HG02943 (cell line): ENCODE data around the gene ZDBF2.
"Not testable (repeated sequence)": the region's sequence is repeated elsewhere in the genome, so short reads cannot be mapped to it uniquely, and the experiment has no call there.

Source experiments
- ATAC-seq: cut with Tn5 transposase; IDR thresholded peaks from one replicate; pipeline ENCODE4 v1.9.1; 2021; ENCODE audit warnings: mild to moderate bottlenecking, low read depth, moderate library complexity; ENCODE audit not compliant: unreplicated experiment

Gene ZDBF2

DNA sequence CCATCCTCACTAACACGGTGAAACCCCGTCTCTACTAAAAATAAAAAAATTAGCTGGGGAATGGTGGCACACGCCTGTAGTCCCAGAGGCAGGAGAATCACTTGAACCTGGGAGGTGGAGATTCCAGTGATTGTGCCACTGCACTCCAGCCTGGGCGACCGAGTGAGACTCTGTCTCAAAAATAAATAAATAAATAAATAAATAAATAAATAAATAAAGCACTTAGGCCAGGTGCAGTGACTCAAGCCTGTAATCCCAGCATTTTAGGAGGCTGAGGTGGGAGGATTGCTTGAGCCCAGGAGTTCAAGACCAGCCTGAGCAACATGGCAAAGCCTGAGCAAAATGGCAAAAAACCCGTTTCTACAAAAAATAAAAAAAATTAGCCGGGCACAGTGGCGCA lies 15.8 kb upstream of the ZDBF2 start:
- ATAC-seq = not testable (repeated sequence)

DNA sequence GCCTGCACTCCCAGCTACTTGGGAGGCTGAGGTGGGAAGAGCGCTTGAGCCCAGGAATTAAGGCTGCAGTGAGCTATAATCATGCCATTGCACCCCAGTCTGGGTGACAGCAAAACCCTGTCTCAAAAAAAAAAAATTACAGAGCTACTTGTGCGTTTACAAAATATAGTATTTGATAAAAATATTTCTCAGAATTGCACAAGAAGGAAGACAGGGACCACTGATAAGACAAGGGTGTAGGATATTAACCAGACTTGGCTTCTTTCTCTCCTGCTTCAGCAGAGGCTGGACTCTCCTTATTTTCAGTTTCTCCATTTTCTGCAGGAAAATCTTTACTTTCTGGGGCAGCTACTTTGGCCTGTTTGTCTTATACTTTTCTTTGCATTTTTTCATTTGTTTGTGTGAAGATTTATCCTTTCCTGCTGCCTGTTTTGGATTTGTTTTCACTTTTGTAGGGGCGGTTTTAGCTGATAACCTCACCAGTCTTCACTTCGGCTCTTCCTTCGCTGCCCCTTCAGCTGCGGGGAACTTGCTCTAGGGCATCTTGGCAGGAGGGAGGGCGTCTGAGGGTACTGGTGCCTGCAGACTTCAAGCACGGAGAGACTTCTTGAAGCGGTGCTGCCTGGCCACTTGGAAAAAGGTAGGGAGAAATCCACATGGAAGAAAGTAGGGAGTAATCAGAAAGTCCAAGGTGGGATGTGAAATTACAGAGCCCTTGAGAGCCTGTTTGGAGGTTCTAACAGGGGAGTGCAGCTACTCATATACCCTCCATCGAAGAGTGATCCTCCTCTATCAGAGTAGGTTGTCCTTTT lies 14.9 kb upstream of the ZDBF2 start:
- ATAC-seq = no peak

DNA sequence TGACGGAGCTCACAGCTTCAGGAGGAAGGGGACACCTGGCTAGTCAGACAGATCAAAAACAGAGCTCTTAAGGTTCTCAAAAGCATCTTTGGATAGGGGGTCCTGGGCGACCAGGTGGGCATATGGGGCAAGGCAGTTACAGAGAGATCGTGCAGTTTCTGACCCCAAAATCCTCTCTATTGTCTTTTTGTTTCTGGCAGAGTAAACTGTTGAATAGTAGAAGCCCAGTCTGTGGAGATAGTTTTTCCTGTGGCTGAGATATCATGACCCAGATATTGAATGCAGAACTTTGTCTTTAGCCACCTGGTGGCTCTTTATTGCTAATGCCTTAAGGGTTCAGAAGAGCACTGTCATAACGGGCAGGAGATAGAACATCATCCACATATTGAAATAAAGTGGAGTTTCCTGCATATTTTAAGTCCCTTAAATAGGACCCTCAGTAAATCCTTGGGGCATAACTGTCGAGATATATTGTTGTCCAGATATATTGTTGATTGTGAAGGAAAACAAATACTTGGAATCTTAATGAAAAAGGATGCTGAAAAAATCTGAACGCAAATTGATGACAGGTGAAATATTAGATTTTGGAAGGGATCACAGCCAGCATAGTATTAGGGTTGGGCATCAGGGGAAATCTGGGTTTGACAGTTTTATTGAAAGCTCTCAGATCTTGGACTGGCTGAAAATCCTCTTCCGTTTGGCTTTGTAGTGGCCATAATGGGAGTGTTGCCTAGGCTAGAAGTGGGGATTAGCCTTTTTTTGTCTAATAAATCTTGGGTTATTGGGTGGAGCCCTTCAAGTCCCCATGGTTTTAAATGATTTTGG lies 14.1 kb upstream of the ZDBF2 start:
- ATAC-seq = peak; percentile 79

DNA sequence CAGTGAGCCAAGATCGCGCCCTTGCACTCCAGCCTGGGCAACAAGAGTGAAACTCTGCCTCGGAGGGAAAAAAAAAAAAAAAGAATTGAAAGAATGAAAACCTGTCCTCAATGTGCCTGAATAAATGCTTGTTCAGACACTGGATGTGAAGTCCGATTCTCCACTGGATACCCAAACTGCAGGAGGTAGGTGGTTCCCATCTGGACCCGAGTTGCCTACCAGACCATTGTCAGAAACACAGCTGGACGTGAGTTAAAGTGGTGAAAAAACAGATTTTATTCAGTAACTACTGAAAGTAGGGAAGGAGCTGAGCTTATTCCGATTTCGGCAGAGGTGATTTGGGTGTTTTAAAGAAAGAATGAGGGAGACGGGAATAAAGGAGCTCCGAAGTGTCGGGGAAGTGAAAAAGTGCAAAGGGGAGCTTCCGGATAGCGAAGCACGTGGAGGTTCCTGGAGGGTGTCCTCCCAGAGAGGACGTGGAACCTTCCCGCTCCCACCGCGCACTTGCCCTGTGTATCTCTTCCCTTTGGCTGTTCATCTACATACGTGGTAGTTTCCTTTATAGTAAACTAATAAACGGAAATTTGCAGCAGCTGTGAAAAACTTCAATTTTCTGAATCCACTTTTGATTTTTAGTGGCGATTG lies 10.4 kb upstream of the ZDBF2 start:
- no peak for ATAC-seq

DNA sequence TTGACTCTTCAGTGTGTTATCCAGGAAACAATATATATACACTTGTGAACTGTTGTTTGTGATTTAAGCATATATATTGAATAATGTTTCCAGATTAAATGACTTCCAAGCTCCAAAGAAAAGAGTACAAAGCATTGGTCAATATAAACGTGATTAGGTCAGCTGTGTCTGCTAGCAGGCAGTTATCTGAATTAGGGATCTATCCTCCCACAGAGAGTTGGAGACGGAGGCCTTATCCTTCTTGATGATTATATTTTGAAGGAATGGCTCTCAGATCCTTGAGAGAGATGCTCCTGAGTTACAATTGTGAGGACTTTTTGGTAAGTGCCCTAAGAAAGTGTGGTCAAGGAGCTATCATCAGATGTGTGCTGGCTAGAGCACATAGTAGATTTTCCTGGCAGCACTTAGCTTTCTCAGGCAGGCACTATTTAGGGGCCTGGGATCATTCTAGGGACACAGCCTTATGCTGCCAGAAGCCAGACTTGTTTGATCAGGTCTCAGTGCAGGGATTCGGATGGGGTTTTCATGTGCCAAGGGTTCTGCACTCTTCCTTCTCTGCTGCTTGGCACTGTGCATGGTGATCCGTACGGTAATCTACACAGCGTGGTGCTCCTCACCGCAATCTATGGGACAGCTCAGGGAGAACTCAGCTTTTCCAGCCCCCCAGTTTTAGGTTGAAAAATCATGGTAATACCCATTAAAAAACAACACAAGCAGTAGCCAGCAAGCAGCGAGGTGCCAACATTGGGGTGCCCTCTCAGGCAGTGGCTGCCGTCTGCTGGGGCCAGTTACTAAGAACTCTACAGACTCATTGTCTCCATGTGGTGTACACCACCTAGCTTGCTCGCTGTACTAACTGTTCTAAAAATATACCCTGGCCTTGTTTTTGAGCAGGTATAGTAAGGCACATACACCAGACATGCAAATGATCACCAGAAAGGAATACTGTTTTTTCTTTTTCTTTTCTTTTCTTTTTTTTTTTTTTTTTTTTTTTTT lies 8.0 kb upstream of the ZDBF2 start:
- no peak for ATAC-seq

DNA sequence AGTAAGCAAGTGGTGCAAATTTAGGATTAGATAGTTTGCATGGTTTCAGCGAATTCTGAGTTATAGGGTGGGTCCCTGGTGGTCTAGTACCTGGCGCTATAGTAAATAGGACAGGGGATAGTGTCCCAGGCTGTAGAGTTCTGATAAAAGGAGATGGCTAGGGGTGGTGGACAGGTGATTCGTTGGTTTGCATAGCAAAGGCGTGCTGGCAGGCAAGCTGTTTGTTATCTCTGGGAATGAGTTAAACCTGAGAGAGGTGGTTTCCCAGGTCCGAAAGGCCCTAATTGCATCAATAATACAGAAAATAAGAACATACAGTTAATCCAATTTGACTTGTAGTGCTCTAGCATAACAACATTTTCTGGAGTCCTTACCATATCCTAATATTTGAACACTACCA lies 6.9 kb upstream of the ZDBF2 start:
- no peak for ATAC-seq

DNA sequence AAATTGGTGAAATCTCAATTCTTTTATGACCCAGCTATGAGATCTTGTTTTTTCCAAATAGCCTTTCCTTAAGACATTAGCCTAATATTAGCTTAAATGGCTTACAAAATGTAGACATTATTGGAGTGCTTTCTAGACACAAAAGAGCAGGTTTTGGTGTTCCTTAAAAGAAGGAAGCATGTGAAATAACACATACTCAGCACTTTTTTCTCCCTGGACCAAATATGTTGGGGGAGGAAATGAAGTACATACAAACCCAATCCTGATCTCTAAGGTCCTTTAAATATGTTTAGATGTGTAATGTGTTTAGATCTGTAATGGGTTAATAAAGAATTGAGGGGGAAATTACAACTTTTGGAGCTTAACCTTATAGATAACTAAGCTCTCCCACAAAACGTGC lies 3.4 kb upstream of the ZDBF2 start:
- no peak for ATAC-seq

DNA sequence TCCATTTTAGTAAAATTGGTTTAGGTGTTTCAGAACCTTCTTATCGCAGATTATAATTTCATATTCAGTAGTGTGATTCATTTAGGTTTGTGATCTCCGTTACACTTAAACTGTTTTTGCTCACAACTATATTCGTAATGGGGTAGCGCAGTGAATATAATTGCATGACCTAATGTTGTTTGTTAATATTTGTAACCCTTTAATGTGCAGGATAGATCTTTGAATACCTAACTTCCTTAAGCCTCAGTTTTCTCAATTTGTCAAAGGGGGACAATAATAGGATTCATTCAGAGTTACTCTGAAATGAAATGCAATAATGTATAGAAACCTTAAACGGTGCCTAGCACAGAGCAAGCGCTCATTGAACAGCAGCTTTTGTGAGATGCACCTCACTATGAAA lies 558 bp upstream of the ZDBF2 start:
- ATAC-seq = no peak

DNA sequence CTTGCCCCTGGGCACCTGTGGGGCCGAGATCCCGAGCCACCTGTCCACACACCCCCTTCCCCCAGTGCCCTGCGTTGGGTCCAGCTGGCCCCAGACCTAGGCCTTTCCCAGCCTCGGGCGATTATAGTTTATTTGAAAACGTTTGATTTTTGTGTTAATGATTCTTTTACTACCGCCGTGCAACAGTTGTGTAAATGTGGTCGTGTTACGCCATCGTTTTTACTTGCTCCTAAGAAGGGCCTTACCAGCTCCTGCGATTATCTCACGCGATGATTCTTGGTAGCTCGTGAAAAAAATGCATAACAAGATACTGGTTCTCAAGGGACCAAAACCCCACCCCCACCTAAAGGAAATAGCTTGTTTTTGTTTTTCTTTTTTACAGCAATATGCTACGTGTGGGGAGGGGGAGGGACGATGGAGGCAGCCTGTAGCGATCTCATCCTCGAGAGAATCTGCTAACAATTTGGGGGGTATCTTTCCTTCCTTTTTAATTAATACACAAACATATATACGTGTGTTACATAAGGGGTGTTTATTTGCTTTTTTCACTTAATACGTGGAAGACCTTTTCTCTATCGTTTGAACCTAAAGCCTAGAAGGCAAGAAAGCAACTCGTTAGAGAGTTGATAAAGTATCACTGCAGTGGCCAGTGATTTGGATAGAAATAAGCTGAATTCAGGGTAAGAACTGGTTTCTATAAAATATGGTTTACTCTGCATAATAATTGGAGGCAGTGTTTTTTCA lies 1.0 kb downstream of the ZDBF2 start:
- peak; percentile 34 for ATAC-seq

DNA sequence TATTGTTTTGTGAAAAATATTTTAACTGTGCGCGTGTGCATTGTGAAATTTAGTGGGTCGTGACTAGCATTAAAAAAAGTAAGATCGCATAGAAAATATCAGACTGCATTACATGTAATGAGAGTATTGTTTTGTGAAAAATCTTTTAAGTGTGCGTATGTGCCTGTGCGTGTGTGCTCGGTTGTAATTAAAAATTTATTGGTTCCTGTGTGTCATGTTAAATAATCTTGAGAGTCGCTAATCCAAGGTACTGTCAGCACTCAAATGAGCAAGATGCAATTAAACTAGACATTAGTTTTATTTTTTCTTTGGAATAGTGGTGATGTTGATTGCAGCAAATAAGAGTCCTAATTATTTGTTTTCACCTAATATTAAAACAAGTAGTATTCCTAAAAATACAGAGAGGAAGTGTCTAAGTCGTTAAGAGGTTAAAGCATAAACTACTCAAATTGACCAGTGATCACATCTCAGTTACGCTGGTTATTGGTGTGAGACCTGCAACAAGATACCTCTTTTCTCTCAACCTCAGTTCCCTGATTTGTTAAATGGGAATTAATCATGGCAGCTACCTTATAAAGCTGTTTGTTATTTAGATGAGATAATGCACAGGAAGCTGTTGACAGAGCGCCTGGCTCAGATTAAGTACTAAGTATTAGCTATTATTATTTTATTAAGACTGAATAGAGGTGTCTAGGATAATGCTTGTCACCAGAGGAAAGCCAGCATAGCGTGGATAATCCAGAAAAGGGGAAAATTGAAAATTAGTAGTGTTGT lies 1.9 kb downstream of the ZDBF2 start:
- ATAC-seq = no peak

DNA sequence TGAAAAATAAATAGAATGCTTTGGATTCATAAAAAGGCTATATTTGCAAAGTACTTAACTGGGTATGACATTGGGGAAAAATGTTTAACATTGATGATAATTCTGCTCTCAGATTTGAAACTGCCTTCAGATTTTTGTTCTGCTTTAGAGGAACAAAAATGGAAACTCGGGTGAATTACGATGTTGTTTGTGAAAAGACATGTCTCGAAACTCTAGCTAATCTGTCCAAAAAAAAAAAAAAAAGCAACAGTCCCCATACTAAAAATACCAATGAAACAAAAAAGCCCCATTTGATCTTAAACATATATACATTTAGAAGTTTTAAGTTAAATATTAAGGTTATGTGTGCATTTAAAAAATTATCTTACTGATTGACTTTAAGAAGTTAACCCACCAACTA lies 3.0 kb downstream of the ZDBF2 start:
- no peak for ATAC-seq

DNA sequence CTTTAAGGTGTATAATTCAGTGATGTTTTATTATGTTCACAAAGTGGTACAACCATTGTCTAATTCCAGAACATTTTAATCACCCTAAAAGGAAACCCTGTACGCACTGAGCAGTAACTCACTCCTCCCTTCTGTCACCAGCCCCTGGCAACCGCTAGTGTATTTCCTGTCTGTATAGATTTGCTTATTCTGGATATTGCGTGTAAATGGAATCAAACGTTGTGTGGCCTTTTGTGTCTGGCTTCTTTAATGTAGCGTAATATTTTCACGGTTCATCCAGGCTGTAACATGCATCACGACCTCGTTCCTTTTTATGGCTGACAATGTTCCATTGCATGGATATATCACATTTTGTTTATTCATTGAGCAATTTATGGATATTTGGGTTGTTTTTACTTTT lies 8.3 kb downstream of the ZDBF2 start:
- no peak for ATAC-seq

DNA sequence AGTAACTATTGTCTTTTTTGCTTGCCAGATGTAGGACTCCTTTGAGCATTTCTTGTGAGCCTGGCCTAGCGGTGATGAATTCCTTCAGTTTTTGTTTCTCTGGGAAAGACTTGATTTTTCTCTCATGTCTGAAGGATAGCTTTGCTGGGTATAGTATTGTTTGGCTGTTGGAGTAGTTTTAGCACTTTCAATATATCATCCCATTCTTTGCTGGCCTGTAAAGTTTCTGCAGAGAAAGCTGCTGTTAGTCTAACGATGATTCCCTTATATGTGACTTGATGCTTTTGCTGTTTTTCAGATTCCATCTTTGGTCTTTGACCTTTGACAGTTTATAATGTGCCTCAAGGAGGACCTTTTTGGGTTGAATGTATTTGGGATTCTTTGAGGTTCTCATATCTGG lies 12.7 kb downstream of the ZDBF2 start:
- ATAC-seq = no peak

DNA sequence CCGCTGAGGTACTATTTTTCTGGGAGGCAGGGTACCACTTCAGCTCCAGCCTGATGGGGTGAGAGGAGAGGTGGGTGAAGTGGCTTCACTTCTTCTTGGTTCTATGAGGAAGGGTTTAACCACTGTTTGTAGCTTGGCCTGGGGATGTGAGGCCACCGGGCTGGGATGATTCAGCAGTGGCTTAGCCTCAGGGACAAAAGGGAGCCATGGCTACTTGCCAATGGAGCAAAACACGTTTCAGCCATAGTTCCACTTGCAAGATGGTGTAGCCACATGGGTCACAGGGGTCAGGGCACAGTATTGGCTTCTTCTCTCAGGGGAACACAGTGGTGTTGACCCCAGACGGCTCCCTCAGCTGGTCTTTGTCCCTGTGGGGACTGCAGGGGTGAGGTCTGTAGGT lies 14.9 kb downstream of the ZDBF2 start:
- no peak for ATAC-seq

DNA sequence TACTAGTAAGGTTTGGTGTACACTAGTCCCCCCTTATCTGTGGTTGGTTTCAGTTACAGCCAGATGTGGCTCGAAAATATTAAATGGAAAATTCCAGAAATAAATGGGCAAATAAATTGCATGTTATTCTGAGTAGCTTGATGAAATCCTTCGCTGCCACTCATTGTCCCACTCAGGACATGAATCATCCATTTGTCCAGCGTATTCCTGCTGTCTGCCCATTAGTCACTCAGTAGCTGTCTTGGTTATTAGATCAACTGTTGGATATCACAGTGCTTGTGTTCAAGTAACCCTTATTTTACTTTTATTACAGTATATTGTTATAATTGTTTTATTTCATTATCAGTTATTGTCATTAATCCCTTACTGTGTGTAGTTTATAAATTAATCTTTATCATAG lies 21.7 kb downstream of the ZDBF2 start:
- no peak for ATAC-seq

DNA sequence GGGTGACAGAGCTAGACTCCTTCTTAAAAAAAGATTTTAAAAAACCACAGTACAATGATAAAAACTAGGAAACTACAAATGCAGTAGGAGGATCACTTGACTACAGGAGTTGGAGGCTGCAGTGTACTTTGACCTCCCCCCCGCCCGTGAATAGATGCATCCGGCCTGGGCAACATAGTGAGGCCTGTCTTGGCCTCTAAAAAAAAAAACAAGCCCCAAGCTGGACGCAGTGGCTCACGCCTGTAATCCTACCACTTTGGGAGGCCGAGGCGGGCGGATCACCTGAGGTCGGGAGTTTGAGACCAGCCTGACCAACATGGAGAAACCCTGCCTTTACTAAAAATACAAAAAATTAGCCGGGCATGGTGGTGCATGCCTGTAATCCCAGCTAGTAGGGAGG lies 25.1 kb downstream of the ZDBF2 start:
- not testable (repeated sequence) for ATAC-seq

DNA sequence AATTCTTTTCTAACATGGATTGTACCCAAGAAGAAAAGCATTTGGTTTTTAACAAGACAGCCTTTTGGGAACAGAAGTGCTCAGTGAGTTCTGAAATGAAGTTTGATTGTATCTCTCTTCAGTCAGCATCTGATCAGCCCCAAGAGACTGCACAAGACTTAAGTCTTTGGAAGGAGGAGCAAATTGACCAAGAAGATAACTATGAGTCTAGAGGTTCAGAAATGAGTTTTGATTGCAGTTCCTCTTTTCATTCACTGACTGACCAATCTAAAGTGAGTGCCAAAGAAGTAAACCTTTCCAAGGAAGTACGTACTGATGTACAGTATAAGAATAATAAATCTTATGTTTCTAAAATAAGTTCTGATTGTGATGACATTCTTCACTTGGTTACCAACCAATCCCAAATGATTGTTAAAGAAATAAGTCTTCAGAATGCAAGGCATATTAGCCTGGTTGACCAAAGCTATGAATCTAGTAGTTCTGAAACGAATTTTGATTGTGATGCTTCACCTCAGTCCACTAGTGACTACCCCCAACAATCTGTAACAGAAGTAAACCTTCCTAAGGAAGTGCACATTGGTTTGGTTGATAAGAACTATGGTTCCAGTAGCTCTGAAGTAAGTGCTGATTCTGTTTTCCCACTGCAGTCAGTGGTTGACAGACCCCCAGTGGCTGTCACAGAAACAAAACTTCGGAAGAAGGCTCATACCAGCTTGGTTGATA lies 31.2 kb downstream of the ZDBF2 start:
- no peak for ATAC-seq

DNA sequence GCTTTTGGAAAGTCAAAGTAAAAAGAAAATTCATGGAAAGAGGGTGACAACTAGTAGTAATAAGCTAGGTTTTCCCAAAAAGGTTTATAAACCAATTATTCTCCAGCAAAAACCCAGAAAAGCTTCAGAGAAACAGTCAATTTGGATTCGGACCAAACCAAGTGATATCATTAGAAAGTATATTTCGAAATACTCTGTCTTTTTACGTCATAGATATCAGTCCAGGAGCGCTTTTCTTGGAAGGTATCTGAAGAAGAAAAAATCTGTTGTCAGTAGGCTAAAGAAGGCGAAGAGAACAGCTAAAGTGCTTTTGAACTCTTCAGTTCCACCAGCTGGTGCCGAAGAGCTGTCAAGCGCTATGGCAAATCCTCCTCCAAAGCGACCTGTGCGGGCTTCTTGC lies 36.6 kb downstream of the ZDBF2 start:
- no peak for ATAC-seq
